ENCODE results near the gene EFCAB6.

The EFCAB6 gene

DNA sequence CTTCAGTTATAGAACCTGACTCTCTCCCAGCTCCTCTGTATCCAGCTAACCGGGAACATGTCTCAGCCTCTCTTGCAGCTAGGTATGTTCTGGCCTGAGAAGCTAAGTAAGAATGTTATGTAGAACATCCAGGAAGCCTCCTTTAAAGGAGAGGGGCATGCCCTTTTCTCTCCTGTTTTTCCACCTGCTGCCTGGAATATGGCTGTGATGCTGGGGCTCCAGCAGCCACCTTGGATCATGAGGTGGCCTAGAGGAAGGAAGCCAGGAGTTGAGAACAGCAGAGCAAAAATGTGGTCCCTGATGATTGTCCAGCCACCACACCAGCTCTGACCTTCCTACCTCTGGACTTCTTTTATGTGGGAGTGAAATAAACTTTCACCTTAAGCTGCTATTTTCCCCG is 282.6 kb downstream of the EFCAB6 start:
- DNase-seq (ENCODE audit: low read depth): no peak

DNA sequence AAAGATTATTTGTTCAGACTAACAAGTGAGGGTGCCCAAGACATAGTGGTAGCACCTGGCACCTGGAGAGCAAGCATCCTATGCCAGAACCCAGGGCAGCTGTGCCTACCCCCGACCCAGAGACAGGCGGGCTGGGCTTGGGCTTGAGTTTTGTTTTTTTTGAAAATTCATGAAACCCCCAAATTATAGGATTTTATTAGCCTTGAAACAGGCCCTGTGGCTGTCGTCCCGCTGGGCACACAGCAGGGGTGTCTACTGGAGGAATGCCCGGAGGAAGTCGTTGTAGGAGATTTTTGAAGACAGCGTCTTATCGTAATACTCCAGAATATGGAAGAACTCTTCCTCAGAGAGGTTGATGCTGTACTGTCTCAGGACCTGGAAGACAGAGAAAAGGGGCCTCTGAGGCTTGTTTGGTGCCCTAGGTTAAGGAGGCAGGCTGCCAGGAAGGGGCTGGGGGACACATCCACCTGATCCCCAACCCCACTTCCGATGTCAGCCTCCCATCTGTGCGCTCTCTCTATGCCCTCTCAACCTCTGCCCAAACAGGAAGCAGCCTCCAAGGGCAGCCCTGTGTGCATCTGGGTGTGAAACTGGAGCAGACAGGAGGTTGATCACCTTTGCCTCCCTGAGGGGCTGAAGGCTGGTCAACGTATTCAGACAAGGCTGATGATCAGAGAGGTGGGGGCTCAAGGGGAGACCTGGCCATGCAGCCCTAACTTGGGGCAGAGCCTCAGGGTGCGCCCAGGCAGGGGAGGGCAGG is 283.3 kb downstream of the EFCAB6 start:
- DNase-seq (ENCODE audit: low read depth): no peak

DNA sequence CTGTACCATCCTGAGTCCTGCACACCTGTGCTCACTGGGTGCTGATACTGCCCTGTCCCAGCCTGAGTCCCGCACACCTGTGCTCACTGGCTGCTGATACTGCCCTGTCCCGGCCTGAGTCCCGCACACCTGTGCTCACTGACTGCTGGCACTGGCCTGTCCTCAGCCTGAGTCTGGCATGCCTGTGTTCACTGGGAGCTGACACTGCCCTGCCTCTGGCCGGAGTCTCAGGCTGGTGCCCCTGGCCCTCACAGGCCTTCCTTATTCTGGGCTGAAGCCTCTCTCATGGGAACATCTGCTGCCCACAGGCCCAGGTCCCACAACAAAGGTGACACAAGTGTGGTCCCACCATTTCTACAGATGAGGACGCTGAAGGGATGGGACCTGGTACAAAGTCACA is 285.2 kb downstream of the EFCAB6 start:
- no peak for DNase-seq (ENCODE audit: low read depth)

DNA sequence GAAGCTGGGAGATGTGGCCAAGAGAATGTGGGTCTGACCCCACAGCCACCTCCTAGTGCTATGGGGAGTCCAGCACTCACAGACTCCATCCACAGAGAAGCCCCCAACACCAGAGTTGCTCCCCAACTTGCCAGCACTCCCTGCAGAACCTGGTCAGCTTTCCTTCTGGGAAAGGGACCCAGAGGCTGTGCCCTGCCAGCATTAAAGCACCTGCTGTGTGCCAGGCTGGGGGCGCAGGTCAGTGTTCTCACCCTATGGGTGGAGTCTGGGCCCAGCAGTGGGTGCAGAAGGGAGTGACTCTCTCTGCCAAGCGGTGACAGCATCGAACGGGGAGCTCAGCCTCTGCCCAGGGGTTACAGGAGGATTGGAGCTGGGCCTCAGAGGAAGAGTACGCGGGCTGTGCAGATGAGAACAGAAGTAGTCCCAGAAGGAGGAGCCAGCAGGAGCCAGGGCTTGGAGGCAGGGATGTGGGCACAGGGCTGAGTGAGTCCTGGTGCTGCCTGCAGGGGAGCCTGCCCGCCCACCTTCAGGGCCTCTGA is 285.9 kb downstream of the EFCAB6 start:
- DNase-seq (ENCODE audit: low read depth): no peak

DNA sequence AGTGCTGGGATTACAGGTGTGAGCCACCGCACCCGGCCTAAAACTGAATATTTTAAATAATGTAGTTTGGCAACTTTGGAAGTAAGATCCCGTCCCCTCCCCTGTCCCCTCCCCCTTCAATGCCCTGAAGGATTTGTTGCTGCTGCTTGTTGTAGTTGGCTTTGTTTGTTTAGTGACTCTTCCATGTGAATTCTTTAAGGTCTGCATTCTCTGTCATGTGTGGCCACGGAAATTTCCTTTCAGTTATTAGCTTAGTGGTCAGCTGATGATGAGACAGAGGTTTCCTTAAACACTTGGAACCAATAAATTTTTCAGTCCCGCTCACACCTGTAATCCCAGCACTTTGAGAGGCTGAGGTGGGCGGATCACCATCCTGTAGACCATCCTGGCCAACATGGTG is 290.4 kb downstream of the EFCAB6 start:
- DNase-seq (ENCODE audit: low read depth): no peak

DNA sequence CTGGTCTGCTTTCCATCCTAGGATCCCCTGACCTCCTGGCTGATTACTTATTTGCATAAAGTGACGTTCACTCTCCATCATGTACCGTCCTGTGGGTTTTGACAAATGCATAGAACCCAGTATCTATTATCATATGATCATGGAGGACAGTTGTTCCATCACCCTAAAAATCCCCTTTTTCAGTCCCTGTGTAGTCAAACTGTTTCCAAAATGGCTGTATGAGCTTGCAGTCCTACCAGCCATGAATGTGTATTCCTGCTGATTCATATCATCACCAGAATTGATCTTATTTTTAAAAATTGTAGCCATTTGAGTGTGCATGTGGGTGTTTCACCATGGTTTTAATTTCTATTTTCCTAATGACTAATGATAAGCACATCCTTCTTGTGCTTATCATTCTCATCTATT is 291.5 kb downstream of the EFCAB6 start:
- DNase-seq (ENCODE audit: low read depth): no peak

DNA sequence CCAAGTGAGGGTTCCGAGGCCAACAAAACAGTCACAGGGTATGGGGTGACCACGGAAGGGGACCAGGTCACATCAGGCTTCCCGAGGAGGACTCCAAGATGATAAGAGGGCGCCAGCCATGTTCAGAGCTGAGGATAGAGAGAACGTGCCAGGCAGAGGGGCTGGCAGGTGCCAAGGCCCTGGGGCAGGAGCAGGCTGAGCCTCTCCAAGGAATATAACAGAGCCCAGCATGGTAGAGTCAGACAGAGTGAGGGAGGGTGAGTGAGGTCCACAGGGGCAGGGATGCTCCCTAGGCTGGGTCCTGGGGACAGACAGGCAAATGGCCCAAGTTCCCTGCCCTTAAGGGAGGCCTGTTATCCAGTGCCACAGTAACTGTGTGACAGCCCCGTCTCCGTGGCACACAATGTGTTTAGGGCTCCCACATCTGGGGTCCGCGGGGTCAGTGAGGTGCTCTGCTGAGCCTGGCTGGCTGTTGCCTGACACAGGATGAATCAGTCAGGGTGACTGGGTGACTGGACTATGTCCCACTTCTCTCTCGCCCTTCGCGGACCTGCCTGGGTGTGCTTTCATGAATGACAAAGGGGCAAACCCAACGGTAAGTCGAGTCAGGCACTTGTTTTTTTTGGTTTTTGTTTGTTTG is 295.0 kb downstream of the EFCAB6 start:
- DNase-seq (ENCODE audit: low read depth): no peak

DNA sequence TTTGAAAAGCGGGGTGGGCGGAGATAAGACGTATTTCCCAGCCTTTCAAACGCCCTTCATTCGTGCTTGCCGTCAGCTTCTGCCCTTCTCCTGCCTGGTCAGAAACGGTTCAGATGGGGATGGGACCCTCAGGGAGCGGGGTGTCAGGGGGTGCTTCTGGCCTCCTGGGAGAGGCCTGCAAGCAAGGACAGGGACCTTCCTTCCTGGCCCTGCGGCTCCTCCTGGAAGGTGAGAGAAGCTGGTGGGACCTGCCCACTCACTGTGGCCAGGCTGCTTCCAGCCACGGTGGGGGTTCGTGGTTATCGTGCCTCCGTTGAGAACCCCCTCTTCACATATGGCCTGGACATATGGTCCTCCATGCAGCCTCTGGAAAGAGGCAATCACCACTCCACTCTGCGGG is 295.7 kb downstream of the EFCAB6 start:
- DNase-seq (ENCODE audit: low read depth): no peak

DNA sequence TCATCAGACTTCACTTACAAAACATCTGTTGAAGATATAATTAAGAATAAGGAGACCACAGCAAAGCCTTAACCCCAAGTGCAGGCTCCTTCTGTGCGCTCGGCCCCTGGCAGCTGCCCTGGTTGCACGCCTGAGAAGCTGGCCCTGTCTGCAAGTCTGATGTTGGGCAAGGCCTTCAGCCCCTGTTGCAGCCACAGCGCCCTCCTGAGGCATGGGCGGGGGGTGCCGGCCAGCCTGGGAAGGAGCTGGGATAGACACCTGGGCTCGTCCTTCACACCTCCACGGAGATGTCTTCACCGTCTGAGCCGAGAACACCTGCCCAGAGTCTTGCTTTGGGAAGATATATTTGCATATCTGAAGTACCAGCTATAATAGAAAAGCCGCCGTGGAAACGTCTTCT is 296.2 kb downstream of the EFCAB6 start:
- DNase-seq (ENCODE audit: low read depth): no peak

DNA sequence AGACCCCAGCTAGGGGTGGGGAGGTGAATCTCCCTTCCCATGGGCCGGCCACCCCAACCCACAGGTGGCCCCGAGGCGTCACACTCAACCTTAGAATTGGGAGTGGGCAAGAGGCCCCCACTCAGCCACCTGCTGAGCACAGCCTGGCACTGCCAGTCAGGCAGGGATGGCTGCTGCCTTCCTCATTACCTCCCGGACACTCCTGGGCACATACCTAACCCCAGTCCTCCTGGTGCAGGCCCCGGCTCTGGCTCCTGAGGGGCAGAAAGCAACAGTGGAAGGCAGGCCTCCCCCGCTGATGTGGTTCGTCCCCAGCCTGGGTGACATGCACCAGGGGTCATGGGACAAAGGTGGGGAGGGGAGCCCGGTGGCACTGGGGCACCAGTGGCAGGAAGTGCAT is 296.7 kb downstream of the EFCAB6 start:
- no peak for DNase-seq (ENCODE audit: low read depth)

DNA sequence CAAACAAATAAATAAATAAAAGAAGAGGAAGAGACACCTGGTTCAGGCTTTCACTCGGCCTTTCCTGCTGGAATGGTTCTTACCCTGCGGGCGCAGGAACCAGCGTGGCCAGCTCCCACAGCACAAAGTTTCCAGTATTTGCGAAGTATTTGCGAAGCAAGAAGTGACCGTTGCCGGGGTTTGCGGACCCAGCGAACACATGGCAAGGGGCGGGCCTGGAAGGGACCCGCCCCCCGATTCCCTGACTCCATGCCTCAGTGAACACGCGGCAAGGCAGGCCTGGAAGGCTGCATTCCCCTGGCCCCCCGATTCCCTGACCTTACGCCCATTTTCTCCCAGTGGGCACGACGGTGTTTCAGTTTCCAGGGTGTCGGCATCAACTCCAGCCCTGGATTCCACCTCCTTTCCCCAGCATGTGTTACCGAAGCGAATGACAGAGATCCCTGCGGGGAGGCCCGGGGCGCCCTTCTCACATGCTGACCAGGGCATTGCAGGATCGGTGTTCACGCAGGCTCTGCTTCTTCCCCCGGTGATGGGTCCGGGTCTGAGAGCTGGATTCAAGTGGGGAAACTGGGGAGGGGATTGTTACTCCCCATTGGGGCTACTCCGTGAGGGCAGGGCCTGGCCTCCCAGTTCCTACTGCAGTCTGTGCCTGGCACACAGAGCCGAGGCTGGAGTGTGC is 297.5 kb downstream of the EFCAB6 start:
- no peak for DNase-seq (ENCODE audit: low read depth)

DNA sequence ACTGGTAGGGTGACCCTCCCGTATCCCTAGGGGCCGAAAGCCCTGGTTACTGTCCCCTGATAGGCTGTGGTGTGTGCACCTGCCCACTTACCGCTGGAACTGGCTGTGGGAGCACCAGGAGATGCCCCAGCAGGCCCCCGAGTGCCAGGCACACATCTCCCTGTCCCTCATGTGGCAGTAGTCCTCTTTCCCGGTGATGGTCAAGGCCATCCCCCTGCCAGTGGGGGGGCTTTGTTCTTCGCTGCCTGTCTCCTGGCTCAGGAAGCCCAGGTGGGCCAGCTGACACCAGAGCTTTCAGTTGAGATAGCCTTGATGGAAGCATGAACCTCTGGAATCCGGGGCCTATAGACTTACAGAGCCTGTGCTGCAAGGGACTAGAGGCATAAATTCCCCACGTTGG is 299.8 kb downstream of the EFCAB6 start:
- no peak for DNase-seq (ENCODE audit: low read depth)

DNA sequence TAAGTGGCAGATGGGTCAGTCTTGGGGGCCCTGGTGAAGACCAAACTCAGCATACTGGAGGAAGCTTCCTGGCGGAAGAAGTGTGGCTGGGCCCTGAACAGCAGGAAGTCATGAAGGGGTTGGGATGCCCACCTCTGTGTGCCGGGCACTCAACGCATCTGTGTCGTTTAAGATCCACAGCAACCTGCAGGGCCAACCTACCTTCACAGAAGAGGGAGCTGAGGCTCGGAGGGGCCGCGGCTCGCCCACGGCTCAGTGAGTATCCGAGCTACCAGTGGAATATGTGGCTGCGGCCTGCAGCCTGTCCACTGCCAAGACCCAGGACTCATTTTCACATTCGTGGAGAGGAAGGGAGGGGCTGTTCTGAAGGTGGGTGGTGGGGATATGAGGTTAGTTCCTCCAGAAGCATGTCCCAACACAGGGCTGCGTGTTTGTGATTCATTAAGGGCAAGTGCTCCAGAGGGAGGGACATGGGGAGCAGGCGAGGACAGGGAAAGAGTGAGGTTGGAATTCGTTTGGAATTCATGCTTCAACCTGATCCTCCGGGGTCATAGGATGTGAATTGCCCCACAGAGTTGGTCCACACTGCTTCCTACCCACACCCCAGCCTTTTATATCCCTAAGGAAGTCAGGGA is 300.7 kb downstream of the EFCAB6 start:
- no peak for DNase-seq (ENCODE audit: low read depth)

DNA sequence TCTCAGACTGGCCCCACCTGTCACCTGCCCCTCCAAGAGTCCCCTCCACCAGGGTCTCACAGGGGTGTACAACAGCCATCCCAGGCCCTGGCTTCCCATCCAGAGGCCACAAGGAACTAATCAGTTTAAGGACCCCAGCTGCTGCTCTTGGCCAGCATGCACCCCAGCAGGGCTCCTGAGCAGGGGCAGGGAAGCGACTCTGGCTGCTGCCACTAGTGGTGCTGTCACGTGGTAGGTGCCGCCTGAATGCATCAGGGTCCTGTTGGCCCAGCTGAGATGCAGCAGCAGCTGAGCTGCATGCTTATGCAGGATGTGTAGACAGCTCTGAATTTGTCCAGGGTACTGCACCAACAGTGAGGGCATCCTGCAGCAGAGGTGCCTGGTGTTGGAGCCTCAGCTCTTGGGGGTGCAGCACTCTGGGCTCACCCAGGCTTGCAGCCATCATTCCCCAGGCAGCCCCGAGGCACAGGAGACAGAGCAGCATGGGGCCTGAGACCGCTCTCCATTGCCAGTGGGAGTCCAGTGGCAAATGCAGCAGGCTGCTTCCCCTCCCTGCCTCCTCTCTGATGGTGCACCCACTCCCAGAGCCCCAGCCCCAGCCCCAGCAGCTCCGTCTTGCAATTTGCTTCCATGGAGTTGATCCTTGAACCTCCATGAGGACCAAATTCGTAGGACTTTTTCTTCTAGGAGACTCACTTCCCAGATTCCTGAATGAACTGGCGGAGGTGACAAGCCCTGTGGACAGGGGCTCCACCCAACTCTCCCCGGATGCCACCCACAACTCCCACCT is 301.6 kb downstream of the EFCAB6 start:
- no peak for DNase-seq (ENCODE audit: low read depth)

DNA sequence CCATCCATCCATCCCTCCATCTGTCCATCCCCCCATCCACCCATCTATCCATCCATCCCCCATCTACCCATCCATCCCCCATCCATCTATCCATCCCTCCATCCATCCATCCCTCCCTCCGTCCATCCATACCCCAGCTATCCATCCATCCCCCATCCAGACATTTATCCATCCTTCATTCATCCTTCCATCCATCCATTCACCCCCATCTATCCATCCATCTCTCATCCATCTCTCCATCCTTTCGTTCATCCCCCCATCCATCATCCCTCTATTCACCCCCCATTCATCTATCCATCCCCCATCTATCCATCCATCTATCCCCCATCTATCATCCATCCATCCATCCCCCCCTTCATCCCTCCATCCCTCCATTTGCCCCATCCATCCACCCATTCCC is 302.8 kb downstream of the EFCAB6 start:
- no peak for DNase-seq (ENCODE audit: low read depth)

DNA sequence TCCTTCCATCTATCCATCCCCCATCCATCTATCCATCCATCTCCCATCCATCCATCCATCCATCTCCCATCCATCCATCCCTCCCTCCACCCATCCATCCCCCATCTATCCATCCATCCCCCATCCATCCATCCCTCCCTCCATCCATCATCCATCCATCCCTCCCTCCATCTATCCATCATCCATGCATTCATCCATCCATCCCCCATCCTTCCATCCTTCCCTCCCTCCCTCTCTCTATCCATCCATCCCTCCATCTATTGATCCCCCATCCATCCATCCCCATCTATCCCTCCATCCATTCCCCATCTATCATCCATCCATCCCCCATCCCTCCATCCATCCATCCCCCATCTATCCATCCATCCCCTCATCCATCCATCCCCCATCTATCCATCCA is 303.6 kb downstream of the EFCAB6 start:
- no peak for DNase-seq (ENCODE audit: low read depth)

DNA sequence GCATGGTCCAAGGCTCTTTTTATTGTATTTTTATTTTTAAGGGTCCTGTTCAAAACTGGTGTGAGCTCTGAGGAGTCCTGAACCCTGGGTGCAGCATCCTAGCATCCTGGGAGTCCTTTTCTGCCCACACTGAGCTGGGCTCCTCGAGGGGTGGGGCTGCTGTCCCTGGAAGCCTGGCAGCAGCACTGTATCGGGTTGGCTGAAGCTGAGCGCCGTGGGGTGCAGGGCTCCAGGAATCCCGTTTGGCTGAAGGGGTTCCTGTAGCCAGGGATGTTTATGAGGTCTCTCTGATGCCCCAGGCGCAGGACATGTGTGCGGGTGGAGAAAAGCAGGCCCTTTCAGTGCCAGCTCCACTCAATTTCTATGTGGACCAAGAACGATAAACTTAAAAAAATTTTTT is 304.9 kb downstream of the EFCAB6 start:
- DNase-seq (ENCODE audit: low read depth): no peak

DNA sequence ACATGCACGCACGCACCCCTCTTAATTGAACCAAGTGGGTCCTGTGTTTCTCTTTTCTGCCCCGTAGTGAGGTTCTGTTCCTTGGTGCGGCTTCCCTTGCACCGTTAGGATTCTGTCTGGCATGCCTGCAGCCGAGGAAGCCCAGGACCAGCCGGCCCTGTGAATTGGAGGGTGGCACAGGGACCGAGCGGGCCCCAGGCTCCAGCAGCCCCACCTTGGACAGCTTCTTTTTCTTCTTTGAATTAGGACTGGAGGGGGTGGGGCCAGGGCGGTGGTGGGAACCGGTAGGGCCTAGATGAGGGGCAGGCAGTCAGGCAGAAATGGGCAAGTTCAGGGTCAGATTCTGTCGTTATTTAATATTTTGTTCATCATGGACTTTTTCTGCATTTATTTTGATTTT is 305.6 kb downstream of the EFCAB6 start:
- no peak for DNase-seq (ENCODE audit: low read depth)

DNA sequence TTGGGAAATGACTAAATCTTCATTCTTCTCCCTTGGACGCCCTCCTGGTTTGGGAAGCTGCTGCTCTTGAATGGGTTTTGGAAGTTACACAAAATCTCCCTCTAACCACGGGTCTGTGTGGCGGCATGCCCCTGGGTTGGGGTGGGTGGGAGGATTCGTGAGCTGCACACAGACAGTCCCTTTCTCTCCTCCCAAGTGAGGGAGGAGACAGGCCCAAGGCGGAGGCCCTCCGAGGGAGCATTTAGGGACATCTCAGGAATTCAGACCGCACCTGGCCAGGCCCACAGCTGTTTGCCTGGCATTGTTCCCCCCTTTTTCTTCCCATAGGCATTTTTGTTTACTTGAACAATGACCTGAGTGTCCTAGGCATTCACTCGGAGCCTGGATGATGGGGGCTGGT is 306.2 kb downstream of the EFCAB6 start:
- no peak for DNase-seq (ENCODE audit: low read depth)

DNA sequence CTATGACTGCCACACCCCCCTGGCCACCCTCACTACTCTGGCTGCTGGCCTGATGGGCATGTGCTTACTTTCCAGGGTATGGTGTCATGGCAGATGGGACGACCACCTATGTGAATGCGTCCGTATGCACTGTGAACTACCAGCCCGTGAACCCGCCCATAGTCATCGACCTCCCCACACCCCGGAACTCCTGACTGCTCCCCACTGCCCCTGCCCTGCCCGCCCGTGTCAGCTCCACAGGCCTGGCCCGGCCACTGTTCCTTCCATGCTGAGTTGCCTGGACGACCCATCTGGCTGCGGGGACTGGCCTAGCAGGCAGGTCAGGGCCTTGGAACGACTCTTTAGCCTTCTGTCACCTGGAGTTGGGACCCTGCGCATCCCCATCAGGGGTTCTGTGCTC is 306.7 kb downstream of the EFCAB6 start:
- no peak for DNase-seq (ENCODE audit: low read depth)

DNA sequence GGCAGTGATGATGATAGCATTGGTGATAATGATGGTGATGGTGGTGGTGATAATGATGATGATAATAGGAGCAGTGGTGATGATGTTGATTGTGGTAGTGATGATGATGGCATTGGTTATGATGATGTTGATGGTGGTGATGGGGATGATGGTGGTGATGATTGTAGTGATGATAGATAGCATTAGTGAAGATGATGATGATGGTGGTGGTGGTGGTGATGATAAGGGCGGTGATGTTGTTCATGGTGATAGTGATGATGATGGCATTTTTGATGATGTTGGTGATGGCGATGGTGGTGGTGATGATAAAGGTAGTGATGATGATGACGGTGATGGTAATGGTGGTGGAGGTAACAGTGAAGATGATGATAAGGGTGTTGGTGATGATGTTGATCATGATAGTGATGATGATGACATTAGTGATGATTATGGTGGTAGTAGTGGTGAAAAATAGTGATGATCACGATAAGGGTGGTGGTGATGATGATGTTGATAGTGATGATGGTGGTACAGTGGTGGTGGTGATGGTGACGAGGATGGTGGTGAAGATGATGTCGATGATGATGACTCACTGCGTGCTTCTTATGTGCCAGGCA is 307.3 kb downstream of the EFCAB6 start:
- no peak for DNase-seq (ENCODE audit: low read depth)

DNA sequence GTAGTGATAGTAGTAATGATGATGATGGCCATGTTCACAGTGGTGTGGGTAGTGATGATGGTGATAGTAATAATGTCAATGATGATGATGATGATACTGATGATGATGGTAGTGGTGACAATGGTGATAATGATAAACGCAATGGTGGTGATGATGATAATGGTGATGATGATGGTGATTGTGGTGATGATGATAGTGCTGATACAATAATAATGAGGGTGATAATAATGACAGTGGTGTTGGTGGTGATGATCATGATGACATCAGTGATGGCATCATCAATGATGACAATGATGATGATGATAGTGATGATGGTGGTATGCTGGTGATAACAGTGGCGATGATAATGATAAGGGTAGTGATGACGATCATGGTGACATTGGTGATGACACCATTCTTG is 308.0 kb downstream of the EFCAB6 start:
- DNase-seq (ENCODE audit: low read depth): no peak

Measured in ELR (cell line).